K562 (cell line): ENCODE data around the gene PICK1. TPM values are rescaled to one million over a fixed set of nuclear protein-coding genes. Genes with fewer than 3 reads are reported as not detected.

Experiments used
- ARID3A ChIP-seq: IDR thresholded peaks from 2 replicates; pipeline ENCODE4 v1.6.1; 2012; ENCODE audit warnings: low read depth, low read length, improper control_type of control experiment, borderline replicate concordance
- GABPB2 ChIP-seq: fragments of 250-450 bp; sonication (Bioruptor Pico); conservative IDR thresholded peaks from 2 replicates; pipeline ENCODE4 v1.5.1; 2021; ENCODE audit warnings: mild to moderate bottlenecking
- NFIC ChIP-seq: fragments of 450-650 bp; IDR thresholded peaks from 2 replicates; pipeline ENCODE4 v1.6.1; 2017; ENCODE audit warnings: mild to moderate bottlenecking, inconsistent platforms
- PHF8 ChIP-seq: fragments of 200-600 bp; sonication (generic); IDR thresholded peaks from 2 replicates; pipeline ENCODE4 v1.6.1; 2012; ENCODE audit warnings: mixed run types, mild to moderate bottlenecking, inconsistent platforms, low read length, moderate library complexity, borderline replicate concordance
- RCOR1 ChIP-seq, 2 experiments: IDR thresholded peaks; 2 replicates each; pipeline ENCODE4 v1.6.1; 2012; ENCODE audit warnings: low read depth in 2 of 2, low read length in 2 of 2, borderline replicate concordance in 1 of 2, improper control_type of control experiment in 1 of 2
- SP2 ChIP-seq: IDR thresholded peaks from 2 replicates; pipeline ENCODE4 v1.6.1; 2011; ENCODE audit warnings: mild to moderate bottlenecking, low read depth, low read length, moderate library complexity; ENCODE audit not compliant: poor library complexity, severe bottlenecking; ENCODE audit errors: extremely low read depth
- SREBF1 ChIP-seq: fragments of 150-350 bp; IDR thresholded peaks from 2 replicates; pipeline ENCODE4 v1.6.1; 2014; ENCODE audit warnings: antibody characterized with exemption, low read depth, low read length, borderline replicate concordance
- SRF ChIP-seq, 2 experiments: fragments of 250-450, 450-650 bp in 1 of 2; sonication (Bioruptor Pico) in 1 of 2; sonication (generic) in 1 of 2; formaldehyde crosslinking; IDR thresholded peaks; 2 replicates each; pipeline versions ENCODE4 v1.5.0 to v1.5.1; 2020 to 2022; ENCODE audit warnings: mild to moderate bottlenecking in 1 of 2, missing genetic modification reagents in 1 of 2
- TEAD1 ChIP-seq, 2 experiments: fragments of 450-650 bp in 1 of 2; sonication (generic) in 1 of 2; formaldehyde crosslinking; IDR thresholded peaks; 2 replicates each; pipeline versions ENCODE4 v1.4.0 to v1.8.0; 2020 to 2022; ENCODE audit warnings: mild to moderate bottlenecking in 2 of 2, missing genetic modification reagents in 1 of 2
- TSC22D4 ChIP-seq: fragments of 450-650 bp; IDR thresholded peaks from 2 replicates; pipeline ENCODE4 v1.6.1; 2016; ENCODE audit warnings: missing genetic modification characterization, missing biosample characterization, control low read depth
- ZNF589 ChIP-seq: fragments of 200-800 bp; sonication (Bioruptor generic); IDR thresholded peaks from 2 replicates; pipeline ENCODE4 v1.6.1; 2016; ENCODE audit warnings: low read depth, missing genetic modification characterization, missing compliant biosample characterization
- polyA plus RNA-seq, 8 experiments: library from polyadenylated mRNA; depleted of rRNA in 4 of 8; stranded (reverse) in 5 of 8; unstranded in 3 of 8; fragments of >200 nt; fragmentation: Nextera tagmentation in 2 of 8; fragmentation: Illumina TruSeq in 1 of 8; extraction: Ambion mirVana in 2 of 8; extraction: Trizol in 1 of 8; gene quantifications; 2 replicates each; pipeline versions ENCODE4 v1.2.1 to v1.2.3, GENCODE V29; 2011 to 2014; ENCODE audit warnings: inconsistent platforms in 1 of 8, missing spikeins in 1 of 8
- total RNA-seq, 7 experiments: library from RNA; depleted of rRNA in 6 of 7; stranded (reverse); fragments of >200 nt in 6 of 7; fragmentation: Illumina TruSeq in 2 of 7; extraction: Trizol in 2 of 7; gene quantifications; 2 replicates each; pipeline versions ENCODE4 v1.2.1 to v1.2.3, GENCODE V29; 2011 to 2021; ENCODE audit warnings: low replicate concordance in 1 of 7
- TF ChIP-seq, protein P1 (sequence below): sonication (generic); formaldehyde crosslinking; IDR thresholded peaks from 2 replicates; pipeline ENCODE4 v1.8.0; 2023; ENCODE audit warnings: missing genetic modification reagents, mild to moderate bottlenecking, borderline replicate concordance

The PICK1 gene
- total and polyA plus RNA-seq, 9 of the 15 experiments (the other 6 are each of a cell fraction or from before 2014, with no cell fraction given) = 0.06 to 11.0 (median 7.9) TPM; not detected in 1

DNA sequence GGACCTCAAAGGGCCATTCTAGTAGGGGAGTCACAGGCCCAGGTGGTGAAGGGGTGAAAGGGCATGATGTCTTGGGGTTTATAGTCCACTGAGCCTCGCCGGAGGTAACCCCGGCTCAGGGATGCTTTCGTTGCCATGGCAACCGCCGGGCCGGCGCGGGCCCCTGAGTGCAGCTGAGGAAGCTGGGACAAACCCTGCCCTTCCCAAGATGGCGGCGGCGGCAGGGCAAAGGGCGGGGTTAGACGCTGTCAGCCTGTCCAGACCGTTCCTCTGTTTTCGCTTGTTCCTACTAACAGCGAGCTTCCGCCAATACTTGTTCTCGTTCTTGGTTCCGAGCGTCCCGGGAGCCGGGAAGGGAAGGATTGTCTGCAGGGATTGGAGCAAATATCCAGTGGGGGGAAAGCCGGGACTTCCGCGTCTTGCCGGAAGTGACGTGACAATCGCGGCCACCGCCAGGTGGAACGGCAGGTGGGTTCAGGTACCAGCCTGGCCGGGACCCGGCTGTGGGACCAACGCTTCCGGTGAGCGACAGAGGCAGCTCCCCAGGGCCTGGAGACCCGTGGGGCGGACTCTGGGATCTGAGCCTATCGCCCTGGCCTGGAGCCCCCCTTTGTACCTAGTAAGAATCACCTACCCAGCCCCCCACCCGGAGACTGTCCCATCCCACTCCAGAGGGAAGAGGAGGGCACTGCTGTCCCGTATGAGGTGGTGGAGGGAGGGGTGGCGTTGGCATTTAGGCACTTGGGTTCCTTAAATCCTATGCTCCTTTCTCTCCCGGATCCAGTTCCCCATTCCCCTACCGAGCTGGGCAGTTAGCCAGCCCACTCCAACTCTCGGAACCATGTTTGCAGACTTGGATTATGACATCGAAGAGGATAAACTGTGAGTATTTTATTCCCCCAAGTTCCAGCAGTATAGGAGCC, at the start of gene PICK1 (continued):
- no peak for TF ChIP-seq GABPB2 (CRISPR knock-in tag)
- TF ChIP-seq SRF (CRISPR knock-in tag; IDR thresholded peaks at IDR 0.05) = no peak
- TF ChIP-seq TSC22D4 (tag) = no peak
- TF ChIP-seq ZNF589 (CRISPR knock-in tag) = no peak
- TF ChIP-seq TEAD1 (CRISPR knock-in tag; IDR thresholded peaks at IDR 0.05) = no peak
- TF ChIP-seq PHF8 = peak; percentile 64; the same call in 1 of the 2 replicates
- no peak for TF ChIP-seq ARID3A
- TF ChIP-seq SP2 = no peak
- no peak for TF ChIP-seq SREBF1
- TF ChIP-seq RCOR1 (IDR thresholded peaks at IDR 0.05; ENCODE audit: borderline replicate concordance in 1 of 2, low read depth in 2 of 2, low read length in 2 of 2) = peak in 1 of 2 experiments; percentile 89; a peak in 3 of 4 replicates
- TF ChIP-seq NFIC = no peak
- TF ChIP-seq, protein P1, sequence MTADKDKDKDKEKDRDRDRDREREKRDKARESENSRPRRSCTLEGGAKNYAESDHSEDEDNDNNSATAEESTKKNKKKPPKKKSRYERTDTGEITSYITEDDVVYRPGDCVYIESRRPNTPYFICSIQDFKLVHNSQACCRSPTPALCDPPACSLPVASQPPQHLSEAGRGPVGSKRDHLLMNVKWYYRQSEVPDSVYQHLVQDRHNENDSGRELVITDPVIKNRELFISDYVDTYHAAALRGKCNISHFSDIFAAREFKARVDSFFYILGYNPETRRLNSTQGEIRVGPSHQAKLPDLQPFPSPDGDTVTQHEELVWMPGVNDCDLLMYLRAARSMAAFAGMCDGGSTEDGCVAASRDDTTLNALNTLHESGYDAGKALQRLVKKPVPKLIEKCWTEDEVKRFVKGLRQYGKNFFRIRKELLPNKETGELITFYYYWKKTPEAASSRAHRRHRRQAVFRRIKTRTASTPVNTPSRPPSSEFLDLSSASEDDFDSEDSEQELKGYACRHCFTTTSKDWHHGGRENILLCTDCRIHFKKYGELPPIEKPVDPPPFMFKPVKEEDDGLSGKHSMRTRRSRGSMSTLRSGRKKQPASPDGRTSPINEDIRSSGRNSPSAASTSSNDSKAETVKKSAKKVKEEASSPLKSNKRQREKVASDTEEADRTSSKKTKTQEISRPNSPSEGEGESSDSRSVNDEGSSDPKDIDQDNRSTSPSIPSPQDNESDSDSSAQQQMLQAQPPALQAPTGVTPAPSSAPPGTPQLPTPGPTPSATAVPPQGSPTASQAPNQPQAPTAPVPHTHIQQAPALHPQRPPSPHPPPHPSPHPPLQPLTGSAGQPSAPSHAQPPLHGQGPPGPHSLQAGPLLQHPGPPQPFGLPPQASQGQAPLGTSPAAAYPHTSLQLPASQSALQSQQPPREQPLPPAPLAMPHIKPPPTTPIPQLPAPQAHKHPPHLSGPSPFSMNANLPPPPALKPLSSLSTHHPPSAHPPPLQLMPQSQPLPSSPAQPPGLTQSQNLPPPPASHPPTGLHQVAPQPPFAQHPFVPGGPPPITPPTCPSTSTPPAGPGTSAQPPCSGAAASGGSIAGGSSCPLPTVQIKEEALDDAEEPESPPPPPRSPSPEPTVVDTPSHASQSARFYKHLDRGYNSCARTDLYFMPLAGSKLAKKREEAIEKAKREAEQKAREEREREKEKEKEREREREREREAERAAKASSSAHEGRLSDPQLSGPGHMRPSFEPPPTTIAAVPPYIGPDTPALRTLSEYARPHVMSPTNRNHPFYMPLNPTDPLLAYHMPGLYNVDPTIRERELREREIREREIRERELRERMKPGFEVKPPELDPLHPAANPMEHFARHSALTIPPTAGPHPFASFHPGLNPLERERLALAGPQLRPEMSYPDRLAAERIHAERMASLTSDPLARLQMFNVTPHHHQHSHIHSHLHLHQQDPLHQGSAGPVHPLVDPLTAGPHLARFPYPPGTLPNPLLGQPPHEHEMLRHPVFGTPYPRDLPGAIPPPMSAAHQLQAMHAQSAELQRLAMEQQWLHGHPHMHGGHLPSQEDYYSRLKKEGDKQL (CRISPR knock-in tag) = no peak
